Prostate gland (tissue), 2 donors: ENCODE results near the gene SPATA6L. TPM values are rescaled to one million over a fixed set of nuclear protein-coding genes. Genes with fewer than 3 reads are reported as not detected.

Experiments used
- DNase-seq: peaks from one replicate; pipeline ENCODE4 v3.0.0-alpha.2; 2019; ENCODE audit warnings: low spot score
- H3K27ac ChIP-seq, 2 donors: fragments of 200-600 bp; sonication (generic); 2 replicates each; pipeline ENCODE4 v1.5.1; 2017 to 2019
- H3K27me3 ChIP-seq: fragments of 200-600 bp; sonication (generic); replicated peaks from 2 replicates; pipeline ENCODE4 v1.5.1; 2019; ENCODE audit not compliant: insufficient read depth
- H3K36me3 ChIP-seq, 2 donors: fragments of 200-600 bp; sonication (generic); 1 replicate in 1 of 2; 2 replicates in 1 of 2; pipeline versions ENCODE4 v1.5.1 to v1.8.1; 2017 to 2019
- H3K4me1 ChIP-seq: fragments of 200-600 bp; sonication (generic); replicated peaks from 2 replicates; pipeline ENCODE4 v1.5.1; 2019
- H3K4me3 ChIP-seq, 2 donors: fragments of 200-600 bp; sonication (generic); 2 replicates each; pipeline ENCODE4 v1.5.1; 2017 to 2019
- H3K9me3 ChIP-seq: fragments of 200-600 bp; sonication (generic); 2 replicates; pipeline ENCODE4 v1.5.1; 2017
- POLR2A ChIP-seq: fragments of 450-650 bp; IDR thresholded peaks from one replicate; pipeline ENCODE4 v1.6.1; 2016; ENCODE audit warnings: antibody characterized with exemption, mild to moderate bottlenecking
- POLR2AphosphoS5 ChIP-seq: sonication (generic); formaldehyde crosslinking; IDR thresholded peaks from one replicate; pipeline ENCODE4 v1.6.1; 2017; ENCODE audit warnings: antibody characterized with exemption
- WGBS: methylation state at CpG from one replicate; pipeline ENCODE4 v1.1.5; 2018; 5-methylcytosine and 5-hydroxymethylcytosine counted together
- intact Hi-C: fragments of 100-400 bp; cut with DNase I; formaldehyde crosslinking; loops from one replicate; pipeline ENCODE4 v1.14.2; 2022
- total RNA-seq, 2 donors: library from RNA; depleted of rRNA; stranded (reverse); fragments of >200 nt; gene quantifications; one replicate each; pipeline ENCODE4 v1.1.0, GENCODE V29; 2016
- TF ChIP-seq, protein P1 (sequence below), 4 experiments: fragments of 200-600 bp in 2 of 4; fragments of 450-650 bp in 2 of 4; sonication (generic) in 2 of 4; IDR thresholded peaks; 1 replicate in 3 of 4; 2 replicates in 1 of 4; pipeline ENCODE4 v1.5.1; 2016 to 2019; ENCODE audit warnings: antibody characterized with exemption in 4 of 4, mild to moderate bottlenecking in 2 of 4, moderate library complexity in 2 of 4

SPATA6L gene
- total RNA-seq, 2 donors from 2014 or later, result 3.1 to 6.2 TPM

DNA sequence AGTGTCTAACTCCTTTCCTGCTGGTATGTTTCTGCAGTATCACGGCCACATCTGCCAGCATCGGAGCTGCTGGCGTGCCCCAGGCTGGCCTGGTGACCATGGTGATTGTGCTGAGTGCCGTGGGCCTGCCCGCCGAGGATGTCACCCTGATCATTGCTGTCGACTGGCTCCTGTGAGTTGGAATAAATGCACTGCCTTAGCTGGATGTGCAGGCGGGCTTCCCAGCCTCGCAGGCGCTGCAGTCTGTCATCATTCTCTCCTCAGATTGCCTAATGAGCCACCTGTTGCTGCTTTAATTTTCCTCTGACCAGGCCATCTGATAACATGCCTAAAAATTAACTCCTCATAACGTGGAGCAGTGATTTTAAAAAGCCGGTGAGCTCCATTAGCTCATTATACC lies 83.3 kb downstream of the SPATA6L start:
- H3K9me3 ChIP-seq, result no peaks in the 10 kb centered on the region
- DNase-seq, result no peak
- no peak overlapping the region for H3K4me3 ChIP-seq
- H3K27ac ChIP-seq, result no peak overlapping the region
- H3K36me3 ChIP-seq, result no peaks in the 10 kb centered on the region
- 94% methylated on average over 12 of the region's 12 CpGs for WGBS
- intact Hi-C loops, result no loop called here
- no peaks in the 10 kb centered on the region for H3K27me3 ChIP-seq
- TF ChIP-seq POLR2AphosphoS5, result no peak
- TF ChIP-seq, protein P1, sequence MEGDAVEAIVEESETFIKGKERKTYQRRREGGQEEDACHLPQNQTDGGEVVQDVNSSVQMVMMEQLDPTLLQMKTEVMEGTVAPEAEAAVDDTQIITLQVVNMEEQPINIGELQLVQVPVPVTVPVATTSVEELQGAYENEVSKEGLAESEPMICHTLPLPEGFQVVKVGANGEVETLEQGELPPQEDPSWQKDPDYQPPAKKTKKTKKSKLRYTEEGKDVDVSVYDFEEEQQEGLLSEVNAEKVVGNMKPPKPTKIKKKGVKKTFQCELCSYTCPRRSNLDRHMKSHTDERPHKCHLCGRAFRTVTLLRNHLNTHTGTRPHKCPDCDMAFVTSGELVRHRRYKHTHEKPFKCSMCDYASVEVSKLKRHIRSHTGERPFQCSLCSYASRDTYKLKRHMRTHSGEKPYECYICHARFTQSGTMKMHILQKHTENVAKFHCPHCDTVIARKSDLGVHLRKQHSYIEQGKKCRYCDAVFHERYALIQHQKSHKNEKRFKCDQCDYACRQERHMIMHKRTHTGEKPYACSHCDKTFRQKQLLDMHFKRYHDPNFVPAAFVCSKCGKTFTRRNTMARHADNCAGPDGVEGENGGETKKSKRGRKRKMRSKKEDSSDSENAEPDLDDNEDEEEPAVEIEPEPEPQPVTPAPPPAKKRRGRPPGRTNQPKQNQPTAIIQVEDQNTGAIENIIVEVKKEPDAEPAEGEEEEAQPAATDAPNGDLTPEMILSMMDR (IDR thresholded peaks at IDR 0.05), result no peak
- TF ChIP-seq POLR2A, result no peak
- no peaks in the 10 kb centered on the region for H3K4me1 ChIP-seq

DNA sequence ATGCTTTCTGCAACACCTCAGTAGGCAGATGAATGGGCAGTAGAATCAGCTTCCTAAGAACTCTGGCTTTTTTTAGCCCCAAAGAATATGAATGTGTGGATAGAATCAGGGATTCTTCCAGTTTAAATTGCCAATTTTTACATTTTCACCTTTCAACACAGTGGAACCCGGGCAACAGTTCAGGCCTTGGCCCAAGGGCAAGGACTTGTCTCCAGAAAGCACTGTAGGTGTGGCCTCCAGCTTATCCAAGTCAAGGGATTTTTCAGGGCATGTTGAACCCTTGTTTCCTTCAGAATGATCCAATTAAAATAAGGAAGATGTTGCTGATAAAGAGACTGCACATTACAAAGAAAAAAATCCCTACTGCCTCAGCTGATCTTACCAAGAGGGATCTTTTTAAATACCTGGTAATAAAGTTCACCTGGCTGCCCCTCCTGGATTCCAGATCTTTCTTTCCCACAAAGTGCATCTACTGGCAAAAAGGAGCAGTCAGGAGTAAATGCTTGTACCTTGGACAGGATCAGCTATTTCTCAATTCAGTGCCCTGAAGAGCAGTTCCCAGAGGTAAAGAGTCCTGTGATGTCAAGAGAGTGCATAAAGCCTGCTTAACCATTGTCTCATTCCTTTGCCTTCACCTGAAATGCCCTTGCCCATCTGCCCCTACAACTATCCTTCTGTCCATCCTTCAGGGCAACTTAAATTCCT lies 84.3 kb downstream of the SPATA6L start:
- Histone ChIP-seq H3K4me3 (no peak overlapping the region), H3K36me3 (no peaks in the 10 kb centered on the region), H3K9me3 (no peaks in the 10 kb centered on the region), H3K27ac (no peak overlapping the region), H3K27me3 (no peaks in the 10 kb centered on the region), H3K4me1 (no peaks in the 10 kb centered on the region)
- WGBS, result 36% methylated on average over 1 of the region's 1 CpG
- DNase-seq, result no peak
- intact Hi-C loops, result no loop called here
- TF ChIP-seq, protein P1 (IDR thresholded peaks at IDR 0.05), result no peak
- TF ChIP-seq POLR2A, result no peak
- no peak for TF ChIP-seq POLR2AphosphoS5

DNA sequence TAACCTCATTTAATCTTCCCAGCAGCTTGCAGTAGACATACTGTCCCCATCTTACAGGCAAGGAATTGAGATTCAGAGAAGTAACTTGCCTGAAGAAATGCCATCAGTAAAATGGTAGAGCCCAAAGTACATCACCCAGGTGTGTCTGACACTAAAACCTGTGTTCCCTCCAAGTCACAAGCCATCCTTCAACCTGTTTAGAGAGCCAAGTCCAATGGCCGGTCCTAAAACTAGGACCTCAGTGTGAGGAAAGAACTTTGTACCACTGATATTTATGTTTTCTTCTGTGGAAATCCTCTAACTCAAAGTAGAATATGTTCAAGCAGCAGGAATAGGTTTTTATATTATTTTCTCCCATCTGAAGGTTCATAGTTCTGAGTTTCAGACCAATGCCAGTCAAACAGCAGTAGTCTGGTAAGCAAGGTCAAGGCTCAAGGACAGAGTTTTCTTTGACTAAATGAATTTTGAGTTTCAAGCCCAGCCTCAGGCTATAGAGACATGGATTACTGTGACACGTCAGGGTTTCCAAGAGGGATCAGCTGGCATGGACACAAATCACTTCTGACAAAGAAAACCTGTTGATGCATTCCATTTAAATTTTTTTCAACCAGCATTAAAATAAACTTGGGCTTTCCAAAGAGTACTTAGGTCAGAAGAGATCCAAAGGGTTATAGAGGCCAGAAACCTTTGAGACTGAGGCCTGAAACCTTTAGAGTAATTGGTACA lies 85.1 kb downstream of the SPATA6L start:
- Histone ChIP-seq H3K36me3 (no peaks in the 10 kb centered on the region), H3K9me3 (no peaks in the 10 kb centered on the region), H3K27ac (no peak overlapping the region), H3K27me3 (no peaks in the 10 kb centered on the region), H3K4me3 (no peak overlapping the region), H3K4me1 (no peaks in the 10 kb centered on the region)
- WGBS, result 71% methylated on average over 2 of the region's 2 CpGs
- intact Hi-C loops, result no loop called here
- no peak for DNase-seq
- TF ChIP-seq POLR2AphosphoS5, result no peak
- TF ChIP-seq, protein P1 (IDR thresholded peaks at IDR 0.05), result no peak
- no peak for TF ChIP-seq POLR2A

DNA sequence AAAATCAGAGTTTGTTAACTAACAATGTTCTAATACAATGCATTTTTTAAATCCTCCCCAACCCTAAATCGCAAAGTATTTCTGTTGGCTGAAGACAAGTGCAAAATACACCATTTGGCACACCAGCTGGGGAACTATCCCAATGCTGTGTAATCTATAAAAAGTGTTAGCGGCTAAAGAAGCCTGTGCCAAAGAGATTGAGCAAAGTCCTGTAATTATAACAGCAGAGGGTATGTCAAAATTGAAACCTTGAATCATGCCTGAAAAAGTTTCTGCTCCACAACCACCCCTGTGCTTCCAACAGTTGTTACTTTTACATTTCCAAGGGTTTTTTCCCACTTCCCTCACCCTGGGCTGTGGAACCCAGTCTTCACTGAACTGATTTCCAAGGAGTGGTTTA lies 87.3 kb downstream of the SPATA6L start:
- Histone ChIP-seq H3K9me3 (no peaks in the 10 kb centered on the region), H3K27ac (no peak overlapping the region), H3K36me3 (no peaks in the 10 kb centered on the region), H3K27me3 (no peaks in the 10 kb centered on the region), H3K4me3 (no peak overlapping the region), H3K4me1 (no peaks in the 10 kb centered on the region)
- no peak for DNase-seq
- intact Hi-C loops, result no loop called here
- TF ChIP-seq, protein P1 (IDR thresholded peaks at IDR 0.05), result no peak
- no peak for TF ChIP-seq POLR2AphosphoS5
- no peak for TF ChIP-seq POLR2A
- WGBS, result 27% methylated on average over 2 of the region's 2 CpGs

DNA sequence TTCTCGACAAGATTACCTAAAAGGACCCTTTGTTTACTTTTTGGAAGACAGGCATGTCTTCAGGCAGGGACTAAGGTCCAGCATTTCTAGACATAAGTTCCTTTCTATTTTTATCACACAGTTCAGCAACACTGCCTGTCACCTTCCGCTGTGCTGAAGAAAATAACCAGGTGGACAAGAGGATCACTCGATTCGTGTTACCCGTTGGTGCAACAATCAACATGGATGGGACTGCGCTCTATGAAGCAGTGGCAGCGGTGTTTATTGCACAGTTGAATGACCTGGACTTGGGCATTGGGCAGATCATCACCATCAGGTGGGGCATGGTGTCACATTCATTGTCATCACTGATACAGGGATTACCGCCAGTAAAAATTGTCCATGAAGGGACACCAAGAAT lies 89.8 kb downstream of the SPATA6L start:
- Histone ChIP-seq H3K27ac (no peak overlapping the region), H3K9me3 (no peaks in the 10 kb centered on the region), H3K4me3 (no peak overlapping the region), H3K27me3 (no peaks in the 10 kb centered on the region), H3K36me3 (no peaks in the 10 kb centered on the region), H3K4me1 (no peaks in the 10 kb centered on the region)
- 89% methylated on average over 8 of the region's 8 CpGs for WGBS
- intact Hi-C loops, result no loop called here
- TF ChIP-seq, protein P1 (IDR thresholded peaks at IDR 0.05), result no peak
- TF ChIP-seq POLR2AphosphoS5 (no peak), POLR2A (no peak)
- DNase-seq, result no peak
